Adrenal gland (tissue), 5 donors: ENCODE data around the gene ITGB5.
"Not testable (repeated sequence)": the region's sequence is repeated elsewhere in the genome, so short reads cannot be mapped to it uniquely, and the experiment has no call there.

ENCODE experiments used
- CTCF ChIP-seq, 6 experiments: fragments of 450-650 bp in 4 of 6; fragments of 200-600 bp in 2 of 6; sonication (generic) in 1 of 6; IDR thresholded peaks; 1 replicate in 5 of 6; 2 replicates in 1 of 6; pipeline versions ENCODE4 v1.5.1 to v1.8.0; 2016 to 2021; ENCODE audit warnings: antibody characterized with exemption in 6 of 6, mild to moderate bottlenecking in 2 of 6, moderate library complexity in 1 of 6
- POLR2A ChIP-seq, 2 donors: fragments of 450-650 bp; IDR thresholded peaks; one replicate each; pipeline ENCODE4 v1.6.1; 2017; ENCODE audit warnings: antibody characterized with exemption in 2 of 2, mild to moderate bottlenecking in 2 of 2, moderate library complexity in 1 of 2
- donor health status: DM: no; HTN: no; CAD: no.

DNA sequence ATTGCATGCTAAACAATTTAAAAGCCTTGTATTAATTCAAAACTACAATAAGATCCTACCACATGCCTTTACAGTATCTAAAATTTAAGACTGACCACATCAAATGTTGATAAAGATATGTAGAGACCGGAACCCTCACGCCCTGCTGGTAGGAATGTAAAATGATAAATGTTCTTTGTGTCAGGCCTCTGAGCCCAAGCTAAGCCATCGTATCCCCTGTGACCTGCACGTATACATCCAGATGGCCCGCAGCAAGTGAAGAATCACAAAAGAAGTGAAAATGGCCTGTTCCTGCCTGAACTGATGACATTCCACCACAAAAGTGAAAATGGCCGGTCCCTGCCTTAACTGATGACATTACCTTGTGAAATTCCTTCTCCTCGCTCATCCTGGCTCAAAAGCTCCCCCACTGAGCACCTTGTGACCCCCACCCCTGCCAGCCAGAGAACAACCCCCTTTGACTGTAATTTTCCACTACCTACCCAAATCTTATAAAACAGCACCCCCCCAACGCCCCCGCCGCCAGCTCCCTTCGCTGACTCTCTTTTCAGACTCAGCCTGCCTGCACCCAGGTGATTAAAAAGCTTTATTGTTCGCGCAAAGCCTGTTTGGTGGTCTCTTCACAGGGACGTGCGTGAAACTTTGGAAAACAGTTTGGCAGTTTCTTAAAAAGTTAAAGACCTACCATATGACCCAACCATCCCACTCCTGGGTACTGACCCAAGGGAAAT is 59.5 kb downstream of the ITGB5 start:
- TF ChIP-seq POLR2A (IDR thresholded peaks at IDR 0.05): not testable (repeated sequence)
- peak in 1 of 6 experiments; percentile 6 for TF ChIP-seq CTCF (IDR thresholded peaks at IDR 0.05)
